HepG2 (cell line): Measurements from ENCODE around the gene TRIM37.

Experiments
- ARNT ChIP-seq: fragments of 450-650 bp; IDR thresholded peaks from 2 replicates; pipeline ENCODE4 v1.6.1; 2017
- CBX1 ChIP-seq: IDR thresholded peaks from one replicate; pipeline ENCODE4 v1.6.1; 2016; ENCODE audit warnings: antibody characterized with exemption, low read depth
- EHMT2 ChIP-seq: fragments of 200-600 bp; sonication (generic); IDR thresholded peaks from 2 replicates; pipeline ENCODE4 v1.7.0; 2017; ENCODE audit warnings: antibody characterized with exemption, low read depth, low read length, borderline replicate concordance
- EP300 ChIP-seq, 3 experiments: sonication (generic) in 1 of 3; formaldehyde crosslinking in 1 of 3; IDR thresholded peaks; 2 replicates each; pipeline versions ENCODE4 v1.5.1 to v1.6.1; 2011 to 2020; ENCODE audit warnings: low read depth in 2 of 3, low read length in 2 of 3, borderline replicate concordance in 1 of 3, improper control_type of control experiment in 1 of 3, mild to moderate bottlenecking in 1 of 3, missing genetic modification reagents in 1 of 3, moderate library complexity in 1 of 3
- ZNF232 ChIP-seq: sonication (generic); formaldehyde crosslinking; IDR thresholded peaks from 2 replicates; pipeline ENCODE4 v1.4.0; 2020; ENCODE audit warnings: missing genetic modification reagents, borderline replicate concordance
- TF ChIP-seq, protein P1 (sequence below): sonication (generic); formaldehyde crosslinking; IDR thresholded peaks from 2 replicates; pipeline ENCODE4 v1.5.0; 2020; ENCODE audit warnings: mild to moderate bottlenecking, missing genetic modification reagents, moderate library complexity

DNA sequence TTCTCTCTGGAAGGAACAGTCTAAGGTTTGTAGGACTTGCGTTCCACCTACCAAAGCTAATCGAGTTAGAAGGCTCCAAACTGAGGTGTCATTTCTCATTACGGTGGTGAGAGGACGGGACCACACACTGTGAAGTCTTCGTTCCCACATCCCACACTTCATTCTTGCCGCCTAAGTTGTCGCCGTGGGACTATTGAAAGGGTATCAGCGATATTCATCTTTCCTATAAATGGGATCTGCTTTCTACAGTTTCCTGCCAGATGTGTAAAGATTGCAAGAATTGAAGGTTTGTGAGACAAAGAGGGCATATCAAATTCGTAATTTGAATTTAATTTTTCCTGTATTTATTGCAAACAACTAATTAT is 608 bp upstream of the TRIM37 start:
- TF ChIP-seq, protein P1, sequence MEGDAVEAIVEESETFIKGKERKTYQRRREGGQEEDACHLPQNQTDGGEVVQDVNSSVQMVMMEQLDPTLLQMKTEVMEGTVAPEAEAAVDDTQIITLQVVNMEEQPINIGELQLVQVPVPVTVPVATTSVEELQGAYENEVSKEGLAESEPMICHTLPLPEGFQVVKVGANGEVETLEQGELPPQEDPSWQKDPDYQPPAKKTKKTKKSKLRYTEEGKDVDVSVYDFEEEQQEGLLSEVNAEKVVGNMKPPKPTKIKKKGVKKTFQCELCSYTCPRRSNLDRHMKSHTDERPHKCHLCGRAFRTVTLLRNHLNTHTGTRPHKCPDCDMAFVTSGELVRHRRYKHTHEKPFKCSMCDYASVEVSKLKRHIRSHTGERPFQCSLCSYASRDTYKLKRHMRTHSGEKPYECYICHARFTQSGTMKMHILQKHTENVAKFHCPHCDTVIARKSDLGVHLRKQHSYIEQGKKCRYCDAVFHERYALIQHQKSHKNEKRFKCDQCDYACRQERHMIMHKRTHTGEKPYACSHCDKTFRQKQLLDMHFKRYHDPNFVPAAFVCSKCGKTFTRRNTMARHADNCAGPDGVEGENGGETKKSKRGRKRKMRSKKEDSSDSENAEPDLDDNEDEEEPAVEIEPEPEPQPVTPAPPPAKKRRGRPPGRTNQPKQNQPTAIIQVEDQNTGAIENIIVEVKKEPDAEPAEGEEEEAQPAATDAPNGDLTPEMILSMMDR (CRISPR knock-in tag), result no peak
- TF ChIP-seq ARNT (no peak), CBX1 (no peak), ZNF232 (no peak), EHMT2 (no peak), EP300 (IDR thresholded peaks at IDR 0.05; ENCODE audit: low read depth in 2 of 2, low read length in 2 of 2) (no peak), EP300 (CRISPR knock-in tag; IDR thresholded peaks at IDR 0.05; ENCODE audit: borderline replicate concordance) (no peak)
